VCaP (cell line): Measurements from ENCODE around the gene BRSK1.

Experiments
- H3K27ac ChIP-seq: fragments of 450-650 bp; 2 replicates; pipeline ENCODE4 v1.5.1; 2017
- TF ChIP-seq, protein P1 (sequence below): fragments of 450-650 bp; conservative IDR thresholded peaks from 2 replicates; pipeline ENCODE4 v1.5.1; 2017; ENCODE audit warnings: mild to moderate bottlenecking, moderate library complexity

BRSK1 gene

DNA sequence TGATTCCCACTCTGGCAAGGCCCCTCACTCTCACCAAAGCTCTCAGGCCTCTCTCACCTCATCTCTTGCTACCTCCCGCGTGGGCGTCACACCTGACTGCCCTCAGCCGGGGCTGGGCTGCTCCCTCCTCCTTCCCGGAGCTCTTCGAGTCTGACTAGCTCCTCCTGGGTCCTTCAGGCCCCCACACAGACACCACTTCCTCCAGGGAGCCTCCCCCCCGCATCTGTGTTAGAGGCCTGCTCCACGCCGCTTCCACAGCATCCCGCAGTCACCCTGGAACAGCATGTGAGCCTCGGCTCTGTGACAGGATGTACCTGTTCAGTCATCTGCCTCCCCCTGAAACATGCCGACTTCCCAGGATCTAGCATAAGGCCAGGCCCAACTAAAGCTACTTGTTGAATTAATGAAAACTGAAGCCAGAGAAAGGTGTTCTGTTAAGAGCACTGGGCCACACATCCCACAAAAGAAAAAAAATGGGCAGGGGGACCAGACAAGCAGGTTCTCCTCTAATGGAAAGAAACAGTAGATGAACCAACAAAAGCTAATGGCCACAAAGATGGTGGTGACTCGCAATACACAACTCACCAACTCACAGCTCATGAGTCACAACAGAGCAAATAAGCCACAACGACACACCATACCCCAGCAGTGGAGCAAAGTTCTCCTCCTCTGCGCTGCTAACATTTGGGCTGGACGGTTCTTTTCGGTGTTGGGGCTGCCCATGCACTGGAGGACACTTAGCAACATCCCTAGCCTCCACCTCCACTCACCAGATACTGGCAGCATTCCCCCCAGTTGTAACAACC lies 28.0 kb upstream of the BRSK1 start:
- peak overlapping the region; percentile 97; the same call in 1 of the 2 replicates for H3K27ac ChIP-seq
- TF ChIP-seq, protein P1, sequence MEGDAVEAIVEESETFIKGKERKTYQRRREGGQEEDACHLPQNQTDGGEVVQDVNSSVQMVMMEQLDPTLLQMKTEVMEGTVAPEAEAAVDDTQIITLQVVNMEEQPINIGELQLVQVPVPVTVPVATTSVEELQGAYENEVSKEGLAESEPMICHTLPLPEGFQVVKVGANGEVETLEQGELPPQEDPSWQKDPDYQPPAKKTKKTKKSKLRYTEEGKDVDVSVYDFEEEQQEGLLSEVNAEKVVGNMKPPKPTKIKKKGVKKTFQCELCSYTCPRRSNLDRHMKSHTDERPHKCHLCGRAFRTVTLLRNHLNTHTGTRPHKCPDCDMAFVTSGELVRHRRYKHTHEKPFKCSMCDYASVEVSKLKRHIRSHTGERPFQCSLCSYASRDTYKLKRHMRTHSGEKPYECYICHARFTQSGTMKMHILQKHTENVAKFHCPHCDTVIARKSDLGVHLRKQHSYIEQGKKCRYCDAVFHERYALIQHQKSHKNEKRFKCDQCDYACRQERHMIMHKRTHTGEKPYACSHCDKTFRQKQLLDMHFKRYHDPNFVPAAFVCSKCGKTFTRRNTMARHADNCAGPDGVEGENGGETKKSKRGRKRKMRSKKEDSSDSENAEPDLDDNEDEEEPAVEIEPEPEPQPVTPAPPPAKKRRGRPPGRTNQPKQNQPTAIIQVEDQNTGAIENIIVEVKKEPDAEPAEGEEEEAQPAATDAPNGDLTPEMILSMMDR, result no peak

- TF ChIP-seq, protein P1, result no peak
- H3K27ac ChIP-seq, result peak overlapping the region; percentile 97
Measured at GRCh38 chr19:55256562-55257460, 27.0 kb upstream of the BRSK1 start.

- H3K27ac ChIP-seq, result peak overlapping the region; percentile 97
- TF ChIP-seq, protein P1, result no peak
Measured at GRCh38 chr19:55257461-55258420, 26.1 kb upstream of the BRSK1 start.

GRCh38 chr19:55258476-55258827 lies 25.3 kb upstream of the BRSK1 start:
- TF ChIP-seq, protein P1, result no peak

GRCh38 chr19:55258828-55259539 lies 24.8 kb upstream of the BRSK1 start, which contains the start of gene PPP6R1:
TSS of gene PPP6R1 (minus strand) at chr19:55259017. CDS start at chr19:55247103, 11,914 bp downstream.
- TF ChIP-seq, protein P1, result no peak
- peak within 1 kb of the TSS; percentile 97 for H3K27ac ChIP-seq

More at GRCh38 chr19:55258476-55258827, 25.3 kb upstream of the BRSK1 start:
- H3K27ac ChIP-seq, result peak overlapping the region; percentile 97

GRCh38 chr19:55259540-55260210 lies 24.1 kb upstream of the BRSK1 start:
- peak overlapping the region; percentile 97 for H3K27ac ChIP-seq
- TF ChIP-seq, protein P1, result no peak
